HS-27A (cell line): ENCODE measurements around the gene OSBPL3.
"Not testable (repeated sequence)": the region's sequence is repeated elsewhere in the genome, so short reads cannot be mapped to it uniquely, and the experiment has no call there.

Experiments
- DNase-seq: peaks from one replicate; pipeline ENCODE4 v3.0.0-alpha.2; 2012; ENCODE audit warnings: low read depth, missing footprints

Gene OSBPL3

GRCh38 chr7:24979863-24980533 lies at the start of gene OSBPL3:
Gene OSBPL3, minus strand, starts transcription at chr7:24980178. Its CDS starts 87,706 bp downstream, at chr7:24892472.
- DNase-seq = peak; percentile 83

- DNase-seq = no peak
Observed at GRCh38 chr7:25029075-25029474, 49.1 kb upstream of the OSBPL3 start.

GRCh38 chr7:25028370-25029021 lies 48.5 kb upstream of the OSBPL3 start:
- no peak for DNase-seq

- no peak for DNase-seq
Observed at GRCh38 chr7:25026156-25026555, 46.2 kb upstream of the OSBPL3 start.

GRCh38 chr7:25025218-25025671 lies 45.3 kb upstream of the OSBPL3 start:
- no peak for DNase-seq

GRCh38 chr7:25024066-25024465 lies 44.1 kb upstream of the OSBPL3 start:
- no peak for DNase-seq

GRCh38 chr7:25017671-25018070 lies 37.7 kb upstream of the OSBPL3 start:
- DNase-seq = not testable (repeated sequence)

- no peak for DNase-seq
Observed at GRCh38 chr7:25014756-25015155, 34.8 kb upstream of the OSBPL3 start.

GRCh38 chr7:25012710-25013109 lies 32.7 kb upstream of the OSBPL3 start:
- DNase-seq = not testable (repeated sequence)

GRCh38 chr7:25012254-25012653 lies 32.3 kb upstream of the OSBPL3 start:
- no peak for DNase-seq

- no peak for DNase-seq
Observed at GRCh38 chr7:25009257-25009656, 29.3 kb upstream of the OSBPL3 start.

- DNase-seq = no peak
Observed at GRCh38 chr7:25007668-25008067, 27.7 kb upstream of the OSBPL3 start.

- no peak for DNase-seq
Observed at GRCh38 chr7:25006276-25006675, 26.3 kb upstream of the OSBPL3 start.

- DNase-seq = no peak
Observed at GRCh38 chr7:25005658-25006057, 25.7 kb upstream of the OSBPL3 start.

GRCh38 chr7:25002786-25003185 lies 22.8 kb upstream of the OSBPL3 start:
- DNase-seq = no peak

GRCh38 chr7:24995466-24995865 lies 15.5 kb upstream of the OSBPL3 start:
- DNase-seq = no peak

GRCh38 chr7:24992314-24992713 lies 12.3 kb upstream of the OSBPL3 start:
- DNase-seq = no peak

- no peak for DNase-seq
Observed at GRCh38 chr7:24991353-24991752, 11.4 kb upstream of the OSBPL3 start.

GRCh38 chr7:24987331-24987842 lies 7.4 kb upstream of the OSBPL3 start:
- no peak for DNase-seq

GRCh38 chr7:24982917-24983316 lies 2.9 kb upstream of the OSBPL3 start:
- DNase-seq = no peak

GRCh38 chr7:24981171-24981951 lies 1.4 kb upstream of the OSBPL3 start:
- no peak for DNase-seq

GRCh38 chr7:24980534-24981170 lies 674 bp upstream of the OSBPL3 start:
- DNase-seq = no peak
